Measurements from ENCODE around the gene MAP7. TPM values are rescaled to one million over a fixed set of nuclear protein-coding genes. Genes with fewer than 3 reads are reported as not detected.

The MAP7 gene
- total RNA-seq, 4 donors from 2014 or later, result 16.5 to 47.1 (median 38.8) TPM

DNA sequence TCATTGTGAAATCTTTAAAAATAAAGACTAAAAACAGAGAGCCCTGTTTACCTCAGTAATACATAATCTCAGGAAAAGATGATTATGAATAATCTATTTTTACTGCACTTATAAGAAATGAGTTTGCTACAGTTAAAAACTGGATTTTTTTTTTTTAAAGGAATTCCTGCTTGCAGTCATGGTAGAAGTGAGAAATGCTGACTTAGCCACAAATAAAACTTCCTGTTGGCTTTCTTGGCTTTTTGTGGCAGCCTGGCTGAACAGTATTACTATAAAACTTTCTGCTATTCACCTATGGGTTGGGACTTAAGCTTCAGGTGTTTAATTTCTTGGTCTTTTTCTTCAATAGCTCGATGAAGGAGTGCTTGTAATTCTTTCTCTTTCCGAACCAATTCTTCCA, 12.0 kb upstream of the MAP7 start:
- no peaks in the 10 kb centered on the region for H3K9me3 ChIP-seq
- no peak for TF ChIP-seq POLR2A (IDR thresholded peaks at IDR 0.05)
- TF ChIP-seq, protein P1, sequence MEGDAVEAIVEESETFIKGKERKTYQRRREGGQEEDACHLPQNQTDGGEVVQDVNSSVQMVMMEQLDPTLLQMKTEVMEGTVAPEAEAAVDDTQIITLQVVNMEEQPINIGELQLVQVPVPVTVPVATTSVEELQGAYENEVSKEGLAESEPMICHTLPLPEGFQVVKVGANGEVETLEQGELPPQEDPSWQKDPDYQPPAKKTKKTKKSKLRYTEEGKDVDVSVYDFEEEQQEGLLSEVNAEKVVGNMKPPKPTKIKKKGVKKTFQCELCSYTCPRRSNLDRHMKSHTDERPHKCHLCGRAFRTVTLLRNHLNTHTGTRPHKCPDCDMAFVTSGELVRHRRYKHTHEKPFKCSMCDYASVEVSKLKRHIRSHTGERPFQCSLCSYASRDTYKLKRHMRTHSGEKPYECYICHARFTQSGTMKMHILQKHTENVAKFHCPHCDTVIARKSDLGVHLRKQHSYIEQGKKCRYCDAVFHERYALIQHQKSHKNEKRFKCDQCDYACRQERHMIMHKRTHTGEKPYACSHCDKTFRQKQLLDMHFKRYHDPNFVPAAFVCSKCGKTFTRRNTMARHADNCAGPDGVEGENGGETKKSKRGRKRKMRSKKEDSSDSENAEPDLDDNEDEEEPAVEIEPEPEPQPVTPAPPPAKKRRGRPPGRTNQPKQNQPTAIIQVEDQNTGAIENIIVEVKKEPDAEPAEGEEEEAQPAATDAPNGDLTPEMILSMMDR (IDR thresholded peaks at IDR 0.05), result no peak
- no peaks in the 10 kb centered on the region for H3K27me3 ChIP-seq
- peaks cover 0 to 13% (median 0%) of the 10 kb centered on the region in 4 donors for H3K4me1 ChIP-seq
- peaks cover 0 to 27% (median 0%) of the 10 kb centered on the region in 3 donors for H3K36me3 ChIP-seq
- H3K4me3 ChIP-seq, result no peak overlapping the region
- no peak for DNase-seq
- no peak overlapping the region for H3K27ac ChIP-seq

DNA sequence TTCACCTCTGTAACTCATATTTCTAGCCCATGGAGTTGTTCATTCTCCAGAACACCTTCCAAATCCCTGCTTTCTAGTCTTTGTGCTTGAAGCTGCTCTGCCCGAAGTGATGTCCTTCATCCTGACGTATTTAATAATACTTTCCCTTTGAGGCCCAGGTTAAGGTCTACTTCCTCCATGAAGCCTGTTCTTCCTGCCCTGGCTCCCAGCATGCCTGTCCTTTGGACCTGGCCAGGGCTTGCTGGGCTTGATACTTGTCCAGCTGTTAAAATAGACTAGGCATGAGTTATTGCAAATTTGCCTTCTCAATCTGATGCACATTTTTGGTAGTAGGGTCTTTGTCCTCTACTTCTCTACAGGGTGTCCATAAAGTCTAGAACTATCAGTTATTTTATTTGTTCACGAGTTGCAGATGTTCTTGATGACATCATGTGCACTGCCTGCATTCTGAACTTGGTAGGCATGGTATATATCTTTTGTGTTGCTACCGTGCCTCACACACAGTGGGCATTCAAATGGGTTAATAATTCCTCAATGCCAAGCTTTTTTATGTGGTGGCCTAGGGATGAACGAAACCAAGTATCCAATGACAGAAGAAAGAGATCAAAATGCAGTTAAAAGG, 3.1 kb upstream of the MAP7 start:
- H3K4me3 ChIP-seq, result no peak overlapping the region
- H3K27me3 ChIP-seq, result no peaks in the 10 kb centered on the region
- peak in 2 of 3 donors; percentile 69 to 72 for DNase-seq
- peak overlapping the region in 3 of 4 donors; percentile 3 to 76 (median 56) for H3K27ac ChIP-seq
- peaks cover 0 to 14% (median 7%) of the 10 kb centered on the region in 4 donors for H3K4me1 ChIP-seq
- TF ChIP-seq, protein P1 (IDR thresholded peaks at IDR 0.05), result no peak
- no peak for TF ChIP-seq POLR2A (IDR thresholded peaks at IDR 0.05)
- peaks cover 0 to 5% (median 0%) of the 10 kb centered on the region in 4 donors for H3K9me3 ChIP-seq
- peaks cover 0 to 6% (median 0%) of the 10 kb centered on the region in 3 donors for H3K36me3 ChIP-seq

DNA sequence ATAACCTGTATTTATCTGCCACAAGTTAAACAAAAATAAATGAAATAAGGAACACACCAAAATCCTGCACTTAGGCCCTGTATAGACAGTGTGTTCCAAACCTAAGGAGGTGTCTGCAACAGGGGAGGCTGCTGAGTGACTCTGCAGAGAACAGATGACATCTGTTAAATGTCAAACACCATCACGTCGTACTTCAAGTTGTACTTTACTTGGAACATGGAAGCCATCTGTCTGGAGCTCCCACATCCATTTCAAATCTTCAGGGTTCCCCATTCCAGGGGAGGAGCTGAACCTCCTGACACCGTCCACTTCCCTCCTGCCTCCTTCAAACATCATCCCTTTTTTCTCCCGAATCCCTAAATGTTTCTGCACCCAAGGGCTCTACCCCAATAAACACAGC, 1.8 kb upstream of the MAP7 start:
- H3K36me3 ChIP-seq, result peaks cover 0 to 6% (median 0%) of the 10 kb centered on the region in 3 donors
- peaks cover 0 to 5% (median 0%) of the 10 kb centered on the region in 4 donors for H3K9me3 ChIP-seq
- no peak for DNase-seq
- H3K27me3 ChIP-seq, result no peaks in the 10 kb centered on the region
- TF ChIP-seq, protein P1 (IDR thresholded peaks at IDR 0.05), result no peak
- no peak for TF ChIP-seq POLR2A (IDR thresholded peaks at IDR 0.05)
- peaks cover 0 to 14% (median 7%) of the 10 kb centered on the region in 4 donors for H3K4me1 ChIP-seq
- H3K27ac ChIP-seq, result no peak overlapping the region
- H3K4me3 ChIP-seq, result no peak overlapping the region

DNA sequence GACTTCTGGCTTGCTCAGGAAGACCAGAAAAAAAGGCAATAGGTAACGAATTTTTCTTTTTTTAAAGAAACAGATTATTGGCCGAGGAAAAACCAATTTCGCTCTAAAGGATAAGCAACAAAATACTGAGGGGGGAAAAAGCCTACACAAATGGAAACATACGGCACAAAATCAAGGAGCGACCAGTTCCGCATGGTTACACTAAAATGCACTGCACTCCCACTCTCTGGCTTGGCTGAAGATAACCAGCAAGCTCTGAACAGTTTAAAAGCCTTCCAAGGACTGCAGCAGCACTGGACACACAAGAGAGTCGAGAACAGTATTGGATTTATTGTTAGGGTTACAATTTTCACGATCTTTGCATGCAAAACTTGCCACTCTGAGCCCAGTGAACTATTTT, 881 bp upstream of the MAP7 start:
- DNase-seq, result no peak
- Histone ChIP-seq H3K4me3 (peak overlapping the region in 3 of 4 donors; percentile 61 to 91 (median 73)), H3K36me3 (peaks cover 0 to 6% (median 0%) of the 10 kb centered on the region in 3 donors), H3K27me3 (no peaks in the 10 kb centered on the region), H3K9me3 (peaks cover 0 to 5% (median 0%) of the 10 kb centered on the region in 4 donors), H3K4me1 (peaks cover 0 to 14% (median 7%) of the 10 kb centered on the region in 4 donors), H3K27ac (peak overlapping the region in 3 of 4 donors; percentile 55 to 75 (median 63))
- TF ChIP-seq, protein P1 (IDR thresholded peaks at IDR 0.05), result no peak
- TF ChIP-seq POLR2A (IDR thresholded peaks at IDR 0.05), result no peak

DNA sequence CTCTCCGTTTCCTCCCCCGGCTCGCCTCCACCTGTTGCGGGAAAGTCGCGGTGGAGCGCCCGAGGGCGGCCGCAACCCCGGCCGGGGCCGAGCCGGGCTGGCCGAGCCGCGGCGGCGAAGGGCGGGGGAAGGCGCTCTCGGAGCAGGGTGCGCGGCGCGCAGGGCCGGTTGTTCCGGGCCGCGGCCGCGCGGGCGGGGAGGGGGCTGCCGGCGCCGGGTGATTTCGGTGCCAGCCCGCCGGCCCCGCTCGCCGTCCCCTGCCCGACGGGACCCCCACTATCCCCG, 235 bp downstream of the MAP7 start:
- peak overlapping the region; percentile 59 to 91 (median 74) for H3K27ac ChIP-seq
- peak overlapping the region; percentile 61 to 91 (median 74) for H3K4me3 ChIP-seq
- H3K27me3 ChIP-seq, result no peaks in the 10 kb centered on the region
- TF ChIP-seq POLR2A (IDR thresholded peaks at IDR 0.05), result peak in 1 of 2 donors; percentile 44
- TF ChIP-seq, protein P1 (IDR thresholded peaks at IDR 0.05), result no peak
- no peak for DNase-seq
- peaks cover 0 to 5% (median 0%) of the 10 kb centered on the region in 4 donors for H3K9me3 ChIP-seq
- H3K36me3 ChIP-seq, result peaks cover 0 to 2% (median 0%) of the 10 kb centered on the region in 3 donors
- H3K4me1 ChIP-seq, result peaks cover 0 to 14% (median 7%) of the 10 kb centered on the region in 4 donors

Measured in Peyer's patch (tissue), 4 donors.